GM23338 (cell line): ENCODE data around the gene P2RX4. TPM values are rescaled to one million over a fixed set of nuclear protein-coding genes. Genes with fewer than 3 reads are reported as not detected.

Source experiments
- ATAC-seq: fragments of 200-7000 bp; cut with Tn5 transposase; 3 replicates; pipeline ENCODE4 v1.9.1; 2020
- DNase-seq: peaks from one replicate; pipeline ENCODE4 v3.0.0-alpha.2; 2015; ENCODE audit warnings: low spot score
- H2AFZ ChIP-seq: fragments of 200-600 bp; sonication (generic); 2 replicates; pipeline ENCODE4 v1.8.0; 2016; ENCODE audit warnings: antibody characterized with exemption, mild to moderate bottlenecking, moderate library complexity
- H3F3A ChIP-seq: fragments of 200-600 bp; sonication (generic); replicated peaks from 2 replicates; pipeline ENCODE4 v1.8.0; 2017; ENCODE audit warnings: antibody characterized with exemption, mixed run types, low read depth
- H3K27ac ChIP-seq: fragments of 200-600 bp; sonication (generic); 2 replicates; pipeline ENCODE4 v1.6.1; 2016; ENCODE audit warnings: low read depth
- H3K27me3 ChIP-seq: fragments of 200-600 bp; sonication (generic); 2 replicates; pipeline ENCODE4 v1.8.0; 2016; ENCODE audit warnings: mild to moderate bottlenecking, mixed run types, moderate library complexity; ENCODE audit not compliant: insufficient read depth
- H3K36me3 ChIP-seq: fragments of 200-600 bp; sonication (generic); 2 replicates; pipeline ENCODE4 v1.8.0; 2016; ENCODE audit warnings: mild to moderate bottlenecking; ENCODE audit not compliant: insufficient read depth
- H3K4me1 ChIP-seq: fragments of 200-600 bp; sonication (generic); 2 replicates; pipeline ENCODE4 v1.8.0; 2016; ENCODE audit warnings: mild to moderate bottlenecking, moderate library complexity; ENCODE audit not compliant: insufficient read depth
- H3K4me2 ChIP-seq: fragments of 200-600 bp; sonication (generic); 2 replicates; pipeline ENCODE4 v1.7.1; 2017; ENCODE audit warnings: mixed run types
- H3K4me3 ChIP-seq: fragments of 200-600 bp; sonication (generic); 2 replicates; pipeline ENCODE4 v1.6.1; 2016; ENCODE audit warnings: mixed run types
- H3K79me2 ChIP-seq: fragments of 200-600 bp; sonication (generic); replicated peaks from 2 replicates; pipeline ENCODE4 v1.8.0; 2017; ENCODE audit warnings: mild to moderate bottlenecking; ENCODE audit not compliant: insufficient read depth
- H3K9me2 ChIP-seq: fragments of 200-600 bp; sonication (generic); 2 replicates; pipeline ENCODE4 v1.8.0; 2017; ENCODE audit not compliant: insufficient read depth
- H4K20me1 ChIP-seq: fragments of 200-600 bp; sonication (generic); replicated peaks from 2 replicates; pipeline ENCODE4 v1.8.0; 2017; ENCODE audit warnings: mild to moderate bottlenecking; ENCODE audit not compliant: insufficient read depth
- H3K27ac Mint-ChIP-seq: 2 replicates; pipeline ENCODE4 v1.8.0; 2020; ENCODE audit warnings: inconsistent platforms, mild to moderate bottlenecking, moderate library complexity, mixed read lengths
- H3K27me3 Mint-ChIP-seq: 3 replicates; pipeline ENCODE4 v1.8.0; 2022; ENCODE audit warnings: low read depth, mild to moderate bottlenecking, moderate library complexity, mixed read lengths, inconsistent platforms; ENCODE audit not compliant: insufficient read depth, poor library complexity
- H3K36me3 Mint-ChIP-seq: 3 replicates; pipeline ENCODE4 v1.8.0; 2021; ENCODE audit warnings: low read depth, mild to moderate bottlenecking, inconsistent platforms, moderate library complexity, mixed read lengths
- H3K4me1 Mint-ChIP-seq: 3 replicates; pipeline ENCODE4 v1.8.0; 2020; ENCODE audit warnings: mild to moderate bottlenecking, inconsistent platforms, mixed read lengths
- H3K4me3 Mint-ChIP-seq: 3 replicates; pipeline ENCODE4 v1.8.0; 2021; ENCODE audit warnings: moderate library complexity, mild to moderate bottlenecking, inconsistent platforms, mixed read lengths
- H3K9me3 Mint-ChIP-seq: 3 replicates; pipeline ENCODE4 v1.8.0; 2020; ENCODE audit warnings: moderate library complexity, mild to moderate bottlenecking, inconsistent platforms, mixed read lengths
- CREB1 ChIP-seq: fragments of 250-450 bp; sonication (Bioruptor Pico); IDR thresholded peaks from 2 replicates; pipeline ENCODE4 v1.5.0; 2020; ENCODE audit warnings: low read depth, mild to moderate bottlenecking, moderate library complexity
- CTCF ChIP-seq, 2 experiments: fragments of 200-600 bp in 1 of 2; sonication (generic) in 1 of 2; conservative IDR thresholded peaks; 2 replicates each; pipeline versions ENCODE4 v1.5.1 to v1.6.1; 2016 to 2017; ENCODE audit warnings: antibody characterized with exemption in 2 of 2, low read depth in 2 of 2, mild to moderate bottlenecking in 2 of 2, moderate library complexity in 1 of 2
- EZH2 ChIP-seq: fragments of 200-600 bp; sonication (generic); IDR thresholded peaks from one replicate; pipeline ENCODE4 v1.8.0; 2017; ENCODE audit warnings: antibody characterized with exemption, mild to moderate bottlenecking, low read depth; ENCODE audit not compliant: unreplicated experiment
- EZH2phosphoT487 ChIP-seq: fragments of 200-600 bp; sonication (generic); IDR thresholded peaks from one replicate; pipeline ENCODE4 v1.8.1; 2018; ENCODE audit warnings: antibody characterized with exemption; ENCODE audit not compliant: unreplicated experiment
- JUNB ChIP-seq: IDR thresholded peaks from one replicate; pipeline ENCODE4 v1.6.1; 2016; ENCODE audit warnings: antibody characterized with exemption; ENCODE audit not compliant: unreplicated experiment
- NANOG ChIP-seq: IDR thresholded peaks from 2 replicates; pipeline ENCODE4 v1.6.1; 2016; ENCODE audit warnings: antibody characterized with exemption, borderline replicate concordance
- POLR2AphosphoS5 ChIP-seq: IDR thresholded peaks from 2 replicates; pipeline ENCODE4 v1.6.1; 2016; ENCODE audit warnings: antibody characterized with exemption, low read depth
- REST ChIP-seq: IDR thresholded peaks from one replicate; pipeline ENCODE4 v1.6.1; 2018; ENCODE audit warnings: antibody characterized with exemption; ENCODE audit not compliant: unreplicated experiment
- STAT1 ChIP-seq: IDR thresholded peaks from one replicate; pipeline ENCODE4 v1.6.1; 2016; ENCODE audit warnings: antibody characterized with exemption; ENCODE audit not compliant: unreplicated experiment
- ZNF114 ChIP-seq: fragments of 250-450 bp; sonication (Bioruptor Pico); IDR thresholded peaks from 2 replicates; pipeline ENCODE4 v1.5.0; 2020; ENCODE audit warnings: mild to moderate bottlenecking, moderate library complexity
- ZNF331 ChIP-seq: fragments of 250-450 bp; sonication (Bioruptor Pico); IDR thresholded peaks from 2 replicates; pipeline ENCODE4 v1.5.0; 2020; ENCODE audit warnings: low read depth, mild to moderate bottlenecking, moderate library complexity
- ZNF462 ChIP-seq: fragments of 250-450 bp; sonication (Bioruptor Pico); IDR thresholded peaks from 2 replicates; pipeline ENCODE4 v1.5.0; 2020; ENCODE audit warnings: mild to moderate bottlenecking, moderate library complexity
- polyA plus RNA-seq: library from polyadenylated mRNA; unstranded; fragments of >200 nt; fragmentation: Nextera tagmentation; extraction: Ambion mirVana; gene quantifications from 2 replicates; pipeline ENCODE4 v1.2.1, GENCODE V29; 2016
- total RNA-seq: library from RNA; depleted of rRNA; stranded (reverse); fragments of >200 nt; shearing (Covaris generic); gene quantifications from 2 replicates; pipeline ENCODE4 v1.2.3, GENCODE V29; 2014
- TF ChIP-seq, protein P1 (sequence below): IDR thresholded peaks from 2 replicates; pipeline ENCODE4 v1.6.1; 2016; ENCODE audit warnings: antibody characterized with exemption

P2RX4 gene
- total and polyA plus RNA-seq, 2 experiments from 2014 or later = 5.6 to 18.9 TPM

DNA sequence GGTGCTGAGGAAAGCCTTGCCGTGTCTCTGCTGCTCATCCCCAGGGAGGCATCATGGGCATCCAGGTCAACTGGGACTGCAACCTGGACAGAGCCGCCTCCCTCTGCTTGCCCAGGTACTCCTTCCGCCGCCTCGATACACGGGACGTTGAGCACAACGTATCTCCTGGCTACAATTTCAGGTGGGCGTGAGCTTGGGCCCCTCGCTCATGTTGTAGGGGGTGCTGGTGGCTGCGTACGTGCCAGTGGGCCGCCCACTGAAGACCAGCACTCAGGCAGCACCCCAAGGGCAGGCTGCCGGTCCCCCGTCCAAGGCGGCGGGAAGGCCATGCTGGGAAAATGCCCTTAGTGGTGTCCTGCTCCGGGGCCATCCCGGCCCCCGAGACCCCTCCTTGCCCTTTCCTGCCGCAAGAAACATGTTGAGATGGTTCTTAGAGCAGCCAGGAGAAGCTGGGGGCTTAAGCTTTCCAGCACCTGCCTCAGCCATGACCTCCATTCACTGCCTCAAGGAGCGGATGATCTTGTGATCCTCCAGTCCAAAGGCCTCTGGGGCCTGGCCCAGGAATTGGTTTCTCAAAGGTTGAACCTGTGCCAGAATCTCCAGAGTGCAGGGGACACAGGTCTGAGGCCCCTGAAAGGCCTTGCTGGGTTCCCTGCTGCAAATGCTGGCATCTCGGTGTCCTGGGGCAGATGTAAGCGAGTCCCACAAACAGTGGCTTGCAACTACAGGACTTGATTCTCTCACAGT is 19.2 kb downstream of the P2RX4 start:
- Histone ChIP-seq H3K9me2 (no peaks in the 10 kb centered on the region), H2AFZ (no peak overlapping the region), H3K79me2 (no peaks in the 10 kb centered on the region), H3K4me2 (no peak overlapping the region), H3K27ac (no peak overlapping the region; the same call in 1 of the 2 replicates), H3K27me3 (no peaks in the 10 kb centered on the region), H3F3A (no peaks in the 10 kb centered on the region), H3K4me3 (no peak overlapping the region), H3K36me3 (0 out of 2 replicates have a peak, but pooled peaks cover 2% of the 10 kb centered on the region), H3K4me1 (no peaks in the 10 kb centered on the region), H4K20me1 (no peaks in the 10 kb centered on the region)
- Mint-ChIP-seq H3K4me1 (peaks cover 3% of the 10 kb centered on the region; the same call in 2 of the 3 replicates), H3K9me3 (no peaks in the 10 kb centered on the region), H3K27ac (no peak overlapping the region), H3K36me3 (peaks cover 3% of the 10 kb centered on the region), H3K27me3 (peaks cover 2% of the 10 kb centered on the region), H3K4me3 (no peak overlapping the region)
- no peak for ATAC-seq
- no peak for DNase-seq
- no peak for TF ChIP-seq EZH2
- TF ChIP-seq POLR2AphosphoS5 = no peak
- TF ChIP-seq CREB1 (CRISPR knock-in tag) = no peak
- no peak for TF ChIP-seq EZH2phosphoT487
- no peak for TF ChIP-seq JUNB
- TF ChIP-seq CTCF (conservative IDR thresholded peaks at IDR 0.05; ENCODE audit: low read depth in 2 of 2) = no peak
- no peak for TF ChIP-seq STAT1
- TF ChIP-seq, protein P1, sequence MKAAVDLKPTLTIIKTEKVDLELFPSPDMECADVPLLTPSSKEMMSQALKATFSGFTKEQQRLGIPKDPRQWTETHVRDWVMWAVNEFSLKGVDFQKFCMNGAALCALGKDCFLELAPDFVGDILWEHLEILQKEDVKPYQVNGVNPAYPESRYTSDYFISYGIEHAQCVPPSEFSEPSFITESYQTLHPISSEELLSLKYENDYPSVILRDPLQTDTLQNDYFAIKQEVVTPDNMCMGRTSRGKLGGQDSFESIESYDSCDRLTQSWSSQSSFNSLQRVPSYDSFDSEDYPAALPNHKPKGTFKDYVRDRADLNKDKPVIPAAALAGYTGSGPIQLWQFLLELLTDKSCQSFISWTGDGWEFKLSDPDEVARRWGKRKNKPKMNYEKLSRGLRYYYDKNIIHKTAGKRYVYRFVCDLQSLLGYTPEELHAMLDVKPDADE = no peak
- TF ChIP-seq ZNF331 (CRISPR knock-in tag) = no peak
- TF ChIP-seq REST = no peak
- no peak for TF ChIP-seq NANOG
- no peak for TF ChIP-seq ZNF114 (CRISPR knock-in tag)
- TF ChIP-seq ZNF462 (CRISPR knock-in tag) = no peak
